OCI-LY7 (cell line): ENCODE data around the gene APOL3. TPM values are rescaled to one million over a fixed set of nuclear protein-coding genes. Genes with fewer than 3 reads are reported as not detected.
"Not testable (repeated sequence)": the region's sequence is repeated elsewhere in the genome, so short reads cannot be mapped to it uniquely, and the experiment has no call there.

Source experiments
- BruUV-seq: library from RNA; stranded (reverse); fragments of 400-500 nt; replicated peaks from 2 replicates; lab custom pipeline; 2021; lab: Mats Ljungman, UMichigan
- CTCF ChIA-PET: fragments of 300-600 bp; sonication (Branson Sonifier 250); formaldehyde crosslinking; loops from one replicate; lab custom pipeline; 2022; ENCODE audit warnings: antibody characterized with exemption; ENCODE audit not compliant: unreplicated experiment; lab: Charles Lee
- POLR2A ChIA-PET: fragments of 300-600 bp; sonication (Branson Sonifier 250); formaldehyde crosslinking; loops from one replicate; lab custom pipeline; 2022; ENCODE audit warnings: antibody characterized with exemption; lab: Charles Lee
- DNase-seq: peaks from one replicate; pipeline ENCODE4 v3.0.0-alpha.2; 2015; ENCODE audit warnings: low spot score
- H2AFZ ChIP-seq: fragments of 200-600 bp; sonication (generic), shearing (Covaris generic); 2 replicates; pipeline ENCODE4 v1.6.1; 2014; ENCODE audit warnings: mild to moderate bottlenecking, antibody characterized with exemption, low read length, moderate library complexity
- H3K27ac ChIP-seq: fragments of 200-600 bp; sonication (generic); 2 replicates; pipeline ENCODE4 v1.5.1; 2014; ENCODE audit warnings: mixed run types, low read depth, mild to moderate bottlenecking, moderate library complexity, low read length, inconsistent platforms; ENCODE audit not compliant: poor library complexity, severe bottlenecking
- H3K36me3 ChIP-seq: fragments of 200-600 bp; sonication (generic); 2 replicates; pipeline ENCODE4 v1.6.1; 2014; ENCODE audit warnings: mild to moderate bottlenecking, antibody characterized with exemption, low read length, moderate library complexity, mixed read lengths; ENCODE audit not compliant: insufficient read depth
- H3K4me1 ChIP-seq: fragments of 200-600 bp; sonication (generic); 2 replicates; pipeline ENCODE4 v1.5.1; 2014; ENCODE audit warnings: mild to moderate bottlenecking, low read length; ENCODE audit not compliant: insufficient read depth, poor library complexity, severe bottlenecking
- H3K4me2 ChIP-seq: fragments of 200-600 bp; sonication (generic); 2 replicates; pipeline ENCODE4 v1.6.1; 2014; ENCODE audit warnings: mild to moderate bottlenecking, low read length
- H3K4me3 ChIP-seq: fragments of 200-600 bp; sonication (generic); 2 replicates; pipeline ENCODE4 v1.5.1; 2014; ENCODE audit warnings: mild to moderate bottlenecking, low read depth, low read length; ENCODE audit not compliant: poor library complexity, severe bottlenecking
- H3K79me2 ChIP-seq: fragments of 200-600 bp; sonication (generic); 2 replicates; pipeline ENCODE4 v1.6.1; 2016; ENCODE audit warnings: low read depth, mild to moderate bottlenecking, low read length, moderate library complexity, mixed read lengths; ENCODE audit not compliant: insufficient read depth
- H3K9me2 ChIP-seq: fragments of 200-600 bp; sonication (generic); 2 replicates; pipeline ENCODE4 v1.6.1; 2016; ENCODE audit warnings: mild to moderate bottlenecking, low read length, mixed read lengths; ENCODE audit not compliant: insufficient read depth
- H3K9me3 ChIP-seq: fragments of 200-600 bp; sonication (generic); 2 replicates; pipeline ENCODE4 v1.6.1; 2014; ENCODE audit warnings: mild to moderate bottlenecking, mixed run types, low read length, mixed read lengths
- H4K20me1 ChIP-seq: fragments of 200-600 bp; sonication (generic); 2 replicates; pipeline ENCODE4 v1.6.1; 2014; ENCODE audit warnings: mild to moderate bottlenecking, antibody characterized with exemption, low read length, moderate library complexity, mixed read lengths; ENCODE audit not compliant: insufficient read depth
- CTCF ChIP-seq: fragments of 200-600 bp; sonication (generic); conservative IDR thresholded peaks from 2 replicates; pipeline ENCODE4 v1.5.1; 2014; ENCODE audit warnings: mild to moderate bottlenecking, antibody characterized with exemption, low read length, moderate library complexity, mixed read lengths
- EZH2phosphoT487 ChIP-seq: fragments of 200-600 bp; sonication (generic); IDR thresholded peaks from 2 replicates; pipeline ENCODE4 v1.6.1; 2018; ENCODE audit warnings: low read depth, borderline replicate concordance, mild to moderate bottlenecking, mixed run types, antibody characterized with exemption, low read length, moderate library complexity, mixed read lengths
- intact Hi-C: fragments of 100-400 bp; cut with micrococcal nuclease; formaldehyde crosslinking; loops from one replicate; pipeline ENCODE4 v1.10.0; 2022; ENCODE audit not compliant: unreplicated experiment
- total RNA-seq, 2 experiments: library from RNA; depleted of rRNA in 1 of 2; stranded (reverse); fragments of >200 nt in 1 of 2; shearing (Covaris generic) in 1 of 2; gene quantifications; 2 replicates each; pipeline ENCODE4 v1.2.3, GENCODE V29; 2014 to 2022

Gene APOL3
- total RNA-seq, 2 experiments from 2014 or later: 10.7 to 19.6 TPM

GRCh38 chr22:36124666-36125065 is 35.9 kb downstream of the APOL3 start:
- no peak for TF ChIP-seq CTCF
- no peak for TF ChIP-seq EZH2phosphoT487
- Histone ChIP-seq H3K9me2 (no peaks in the 10 kb centered on the region), H3K4me1 (peaks cover 3% of the 10 kb centered on the region), H3K36me3 (no peaks in the 10 kb centered on the region), H3K27ac (no peak overlapping the region), H3K9me3 (no peaks in the 10 kb centered on the region), H4K20me1 (no peaks in the 10 kb centered on the region), H3K4me3 (no peak overlapping the region), H3K4me2 (no peak overlapping the region), H3K79me2 (no peaks in the 10 kb centered on the region), H2AFZ (no peak overlapping the region)
- CTCF ChIA-PET: interaction anchor here (0.6 to 0.7 kb wide), 3 partner anchors 34 to 435 kb away, joined by 3 read pairs; no protein-coding TSS in a partner anchor
- DNase-seq: no peak
- POLR2A ChIA-PET: interaction anchor here (0.6 kb wide), 1 partner anchor 343 kb away, joined by 3 read pairs; no protein-coding TSS in a partner anchor
- BruUV-seq: no TSS peak
- intact Hi-C loops: loop anchor here (1.0 to 10.0 kb wide), 6 partner anchors 107 to 774 kb away; no protein-coding TSS in a partner anchor

DNA sequence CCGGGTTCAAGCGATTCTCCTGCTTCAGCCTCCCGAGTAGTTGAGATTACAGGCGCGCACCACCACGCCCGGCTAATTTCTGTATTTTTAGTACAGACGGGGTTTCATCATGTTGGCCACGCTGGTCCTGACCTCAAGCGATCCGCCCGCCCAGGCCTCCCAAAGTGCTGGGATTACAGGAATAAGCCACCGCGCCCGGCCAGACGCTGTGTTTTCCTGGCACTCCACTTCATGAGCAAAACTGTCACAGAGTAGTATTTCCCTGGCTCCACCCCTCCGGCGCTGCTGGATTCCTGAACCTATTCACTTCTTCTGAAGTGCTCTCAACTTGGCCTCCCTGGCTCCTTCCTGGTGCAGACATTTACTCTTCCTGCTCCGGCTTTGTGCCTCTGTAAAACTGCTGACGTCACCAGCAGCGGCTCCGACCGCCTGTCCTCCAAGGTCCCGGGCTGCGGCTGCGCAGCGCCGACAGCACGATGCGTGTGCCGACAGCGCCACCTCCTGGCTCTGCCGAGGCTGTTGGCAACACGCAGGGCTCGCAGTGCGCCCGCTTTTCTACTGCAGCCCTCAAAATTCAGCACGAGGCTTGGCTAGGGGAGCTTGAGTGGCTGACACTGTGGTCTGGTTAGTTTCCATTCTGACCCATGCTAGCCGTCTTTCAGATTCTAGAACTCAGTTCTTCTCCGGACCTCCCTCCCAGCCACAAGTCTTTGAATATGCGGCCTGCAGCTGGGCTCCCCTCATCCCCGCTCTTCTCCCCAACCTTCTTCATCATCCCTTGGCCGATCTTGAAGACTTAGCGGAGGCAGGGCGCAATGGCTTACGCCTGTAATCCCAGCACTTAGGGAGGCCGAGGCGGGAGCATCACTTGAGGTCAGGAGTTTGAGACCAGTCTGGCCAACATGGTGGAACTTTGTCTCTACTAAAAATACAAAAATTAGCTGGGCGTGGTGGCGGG is 36.6 kb downstream of the APOL3 start:
- DNase-seq: peak; percentile 95
- Histone ChIP-seq H3K4me1 (peaks cover 3% of the 10 kb centered on the region), H4K20me1 (no peaks in the 10 kb centered on the region), H2AFZ (peak overlapping the region; percentile 99), H3K36me3 (no peaks in the 10 kb centered on the region), H3K9me3 (no peaks in the 10 kb centered on the region), H3K27ac (no peak overlapping the region), H3K9me2 (no peaks in the 10 kb centered on the region), H3K79me2 (no peaks in the 10 kb centered on the region), H3K4me3 (no peak overlapping the region), H3K4me2 (peak overlapping the region; percentile 63; the same call in 1 of the 2 replicates)
- POLR2A ChIA-PET: no interaction called here
- BruUV-seq: no TSS peak
- TF ChIP-seq CTCF (peak; percentile 99), EZH2phosphoT487 (no peak)
- CTCF ChIA-PET: interaction anchor here (0.6 to 0.7 kb wide), 3 partner anchors 35 to 434 kb away, joined by 3 read pairs; no protein-coding TSS in a partner anchor
- intact Hi-C loops: loop anchor here (1.0 to 10.0 kb wide), 6 partner anchors 107 to 774 kb away; no protein-coding TSS in a partner anchor

DNA sequence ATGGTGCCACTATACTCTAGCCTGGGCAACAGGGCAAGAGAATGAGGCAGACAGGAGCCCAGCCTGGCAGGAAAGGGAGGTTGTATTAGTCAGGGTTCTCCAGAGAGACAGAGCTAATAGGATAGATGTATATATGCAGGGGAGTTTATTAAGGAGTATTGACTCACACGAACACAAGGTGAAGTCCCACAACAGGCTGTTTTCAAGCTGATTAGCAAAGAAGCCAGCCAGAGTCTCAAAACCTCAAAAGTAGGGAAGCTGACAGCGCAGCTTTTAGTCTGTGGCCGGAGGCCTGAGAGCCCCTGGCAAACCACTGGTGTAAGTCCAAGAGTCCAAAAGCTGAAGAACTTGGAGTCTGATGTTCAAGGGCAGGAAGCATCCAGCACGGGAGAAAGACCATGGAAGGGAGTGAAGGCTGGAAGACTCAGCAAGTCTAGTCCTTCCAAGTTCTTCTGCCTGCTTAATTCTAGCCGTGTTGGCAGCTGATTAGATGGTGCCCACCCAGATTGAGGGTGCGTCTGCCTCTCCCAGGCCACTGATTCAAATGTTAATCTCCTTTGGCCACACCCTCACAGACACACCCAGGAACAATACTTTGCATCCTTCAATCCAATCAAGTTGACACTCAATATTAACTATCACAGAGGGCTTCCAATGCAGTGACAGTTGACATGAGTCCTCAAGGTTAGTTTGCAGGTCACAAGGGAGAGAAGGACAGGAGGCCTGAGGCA is 39.8 kb downstream of the APOL3 start:
- H3K9me2 ChIP-seq, DNase-seq, BruUV-seq, H3K4me2 ChIP-seq, POLR2A ChIA-PET, H2AFZ ChIP-seq, H3K79me2 ChIP-seq, H3K9me3 ChIP-seq, H3K36me3 ChIP-seq, H3K27ac ChIP-seq, H3K4me3 ChIP-seq, H4K20me1 ChIP-seq, H3K4me1 ChIP-seq: not testable (repeated sequence)
- CTCF ChIA-PET: interaction anchor here (1.0 kb wide), 1 partner anchor 55 kb away, joined by 3 read pairs; no protein-coding TSS in a partner anchor
- intact Hi-C loops: loop anchor here (5.0 to 10.0 kb wide), 2 partner anchors 103 to 356 kb away; no protein-coding TSS in a partner anchor
